ENCODE data around the gene ADH7.
"Not testable (repeated sequence)": the region's sequence is repeated elsewhere in the genome, so short reads cannot be mapped to it uniquely, and the experiment has no call there.

Gene ADH7

GRCh38 chr4:99379571-99379970 lies 55.6 kb downstream of the ADH7 start:
- DNase-seq (ENCODE audit: low read depth): no peak

DNA sequence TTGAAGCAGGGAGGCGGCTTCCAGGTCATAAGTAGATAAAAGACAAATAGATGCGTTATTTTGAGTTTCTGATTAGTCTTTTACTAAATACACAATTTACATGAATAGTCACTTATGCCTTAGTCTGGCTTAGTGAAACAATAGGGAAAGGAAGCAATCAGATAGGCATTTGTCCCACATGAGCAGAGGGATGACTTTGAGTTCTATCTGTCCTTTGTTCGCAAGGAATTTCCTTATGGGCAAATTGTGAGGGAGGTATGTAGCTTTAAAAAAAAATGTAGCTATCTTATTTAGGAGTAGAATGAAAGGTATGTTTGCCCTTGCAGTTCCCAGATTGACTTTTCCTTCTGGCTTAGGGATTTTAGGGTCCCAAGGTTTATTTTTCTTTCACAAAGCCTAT lies 56.3 kb downstream of the ADH7 start:
- no peak for DNase-seq (ENCODE audit: low read depth)

DNA sequence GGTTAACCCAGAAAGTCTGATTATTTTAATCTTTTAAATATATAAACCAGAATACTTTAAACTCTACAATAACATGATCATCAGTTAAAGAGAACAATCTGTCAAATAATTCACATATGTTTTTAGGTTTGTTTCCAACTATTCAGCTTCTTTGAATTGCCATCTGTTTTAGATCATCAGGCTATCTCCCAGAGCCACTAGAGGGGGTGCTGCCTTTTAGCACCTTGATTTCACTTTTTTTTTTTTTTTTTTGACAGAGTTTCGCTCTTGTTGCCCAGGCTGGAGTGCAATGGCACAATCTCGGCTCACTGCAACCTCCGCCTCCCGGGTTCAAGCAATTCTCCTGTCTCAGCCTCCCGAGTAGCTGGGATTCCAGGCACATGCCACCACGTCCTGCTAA lies 57.8 kb downstream of the ADH7 start:
- not testable (repeated sequence) for DNase-seq (ENCODE audit: low read depth)

GRCh38 chr4:99372464-99372863 lies 62.7 kb downstream of the ADH7 start:
- DNase-seq (ENCODE audit: low read depth): not testable (repeated sequence)

GRCh38 chr4:99367817-99368216 lies 67.3 kb downstream of the ADH7 start:
- DNase-seq (ENCODE audit: low read depth): not testable (repeated sequence)

GRCh38 chr4:99366491-99366890 lies 68.7 kb downstream of the ADH7 start:
- DNase-seq (ENCODE audit: low read depth): no peak

DNA sequence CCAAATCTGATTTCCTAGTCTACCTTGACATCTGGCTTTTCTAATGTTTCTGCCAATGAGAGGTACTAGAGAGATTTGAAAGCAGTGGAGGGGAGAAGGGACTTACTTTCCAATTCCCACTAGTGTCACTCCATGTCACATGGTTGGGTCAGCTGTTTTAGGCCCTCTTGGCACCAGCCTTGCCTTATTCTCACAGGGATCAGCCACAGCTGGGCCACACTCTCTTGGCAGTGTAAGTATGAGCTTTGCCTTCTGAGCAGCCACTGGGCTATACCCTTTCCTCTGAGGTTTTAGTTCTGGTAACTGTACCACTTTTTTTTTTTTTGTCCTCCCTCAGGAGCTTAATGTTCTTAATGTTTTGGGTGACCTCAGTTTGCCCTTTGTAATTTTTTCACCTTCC lies 72.4 kb downstream of the ADH7 start:
- no peak for DNase-seq (ENCODE audit: low read depth)

Measured in stimulated activated CD8-positive, alpha-beta memory T cell treated with anti-CD3 and anti-CD28 coated beads, Interleukin-4, amount 100 ng/mL, for 24 hours (primary cell).